ENCODE data around the gene ETFB. TPM values are rescaled to one million over a fixed set of nuclear protein-coding genes. Genes with fewer than 3 reads are reported as not detected.

The ETFB gene
- total and polyA plus RNA-seq, 9 of the 15 experiments (the other 6 are each of a cell fraction or from before 2014, with no cell fraction given), result 18.1 to 143 (median 96.1) TPM

- TF ChIP-seq KAT7 (CRISPR knock-in tag; IDR thresholded peaks at IDR 0.05; ENCODE audit: borderline replicate concordance) (no peak), ZNF444 (CRISPR knock-in tag; IDR thresholded peaks at IDR 0.05) (no peak), ZNF583 (CRISPR knock-in tag; IDR thresholded peaks at IDR 0.05) (no peak), USF2 (CRISPR knock-in tag; IDR thresholded peaks at IDR 0.05) (peak; percentile 46; the same call in 1 of the 2 replicates), BHLHE40 (IDR thresholded peaks at IDR 0.05; ENCODE audit: low read length) (0 out of 2 replicates have a peak, but pooled peaks have one; percentile 18), TAF9B (IDR thresholded peaks at IDR 0.05; ENCODE audit: partially characterized antibody) (no peak), MTF1 (CRISPR knock-in tag; IDR thresholded peaks at IDR 0.05; ENCODE audit: borderline replicate concordance) (no peak), ZNF79 (CRISPR knock-in tag; IDR thresholded peaks at IDR 0.05; ENCODE audit: low read depth) (no peak)
Observed at GRCh38 chr19:51323481-51324166, 42.6 kb downstream of the ETFB start (continued).

- no peaks in the 10 kb centered on the region; the same call in 1 of the 2 replicates for H3K9me3 ChIP-seq (replicated peaks; ENCODE audit: control insufficient read depth, insufficient read depth, low read depth, low read length)
- POLR2A ChIA-PET, result no interaction called here
- DNase-seq (ENCODE audit: extremely low read depth in 1 of 4, low spot score in 3 of 4) (no peak), ATAC-seq (no peak), FAIRE-seq (no peak)
- peaks cover 6% of the 10 kb centered on the region; the same call in 1 of the 2 replicates for H4K20me1 ChIP-seq (replicated peaks; ENCODE audit: control insufficient read depth, insufficient read depth, low read length)
- no peaks in the 10 kb centered on the region for H3K9me1 ChIP-seq (ENCODE audit: control insufficient read depth, insufficient read depth, low read length)
- H3K36me3 ChIP-seq (ENCODE audit: control insufficient read depth, insufficient read depth, low read length), result no peaks in the 10 kb centered on the region
- no peaks in the 10 kb centered on the region for H3K79me2 ChIP-seq (ENCODE audit: control insufficient read depth, insufficient read depth, low read length)
- H3K27ac ChIP-seq (ENCODE audit: extremely low read depth, low read depth, low read length), result no peak overlapping the region
- in situ Hi-C loops (cut with MboI), result no loop called here
- CTCF ChIA-PET (ENCODE audit: low intra/inter-chr PET ratio), result no interaction called here
- 4% methylated on average over 14 of the region's 14 CpGs for WGBS (ENCODE audit: insufficient coverage, low coverage, missing lambda C conversion rate)
- H3K4me1 ChIP-seq (replicated peaks in 1 of 2; ENCODE audit: control insufficient read depth in 2 of 2, insufficient read depth in 2 of 2, low read length in 2 of 2), result peaks cover 0 to 27% of the 10 kb centered on the region in 2 experiments; a peak in 3 of 5 replicates
- no peak overlapping the region for H3K4me3 ChIP-seq
- H2AFZ ChIP-seq (ENCODE audit: low read depth, low read length), result no peak overlapping the region
- intact Hi-C loops (cut with micrococcal nuclease), result no loop called here
- TF ChIP-seq, protein P1, sequence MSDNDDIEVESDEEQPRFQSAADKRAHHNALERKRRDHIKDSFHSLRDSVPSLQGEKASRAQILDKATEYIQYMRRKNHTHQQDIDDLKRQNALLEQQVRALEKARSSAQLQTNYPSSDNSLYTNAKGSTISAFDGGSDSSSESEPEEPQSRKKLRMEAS (CRISPR knock-in tag; IDR thresholded peaks at IDR 0.05), result peak; percentile 32; the same call in 1 of the 2 replicates
- TF ChIP-seq ZNF197 (CRISPR knock-in tag; IDR thresholded peaks at IDR 0.05; ENCODE audit: low read depth), result no peak
- no TSS peak for BruUV-seq (replicated peaks)
- peaks cover 31 to 82% of the 10 kb centered on the region in 2 experiments for H3K27me3 ChIP-seq (ENCODE audit: control insufficient read depth in 2 of 2, insufficient read depth in 2 of 2, low read length in 2 of 2)
- no peak overlapping the region for H3K9ac ChIP-seq (ENCODE audit: insufficient read depth in 1 of 2, low read depth in 2 of 2, low read length in 2 of 2)
- no peak overlapping the region for H3K4me2 ChIP-seq (ENCODE audit: insufficient read depth, low read length)
Observed at GRCh38 chr19:51321799-51322198, 44.4 kb downstream of the ETFB start.

All from K562 (cell line).